DOHH2 (cell line): ENCODE data around the gene KCNK17.

Experiments used
- EZH2phosphoT487 ChIP-seq: fragments of 200-600 bp; sonication (generic); IDR thresholded peaks from 2 replicates; pipeline ENCODE4 v1.6.1; 2017; ENCODE audit warnings: borderline replicate concordance, mild to moderate bottlenecking, antibody characterized with exemption, low read length, moderate library complexity, mixed read lengths
- TF ChIP-seq, protein P1 (sequence below): fragments of 200-600 bp; sonication (generic); IDR thresholded peaks from one replicate; pipeline ENCODE4 v1.5.1; 2014; ENCODE audit warnings: antibody characterized with exemption, mild to moderate bottlenecking, low read depth, low read length; ENCODE audit not compliant: poor library complexity, severe bottlenecking

DNA sequence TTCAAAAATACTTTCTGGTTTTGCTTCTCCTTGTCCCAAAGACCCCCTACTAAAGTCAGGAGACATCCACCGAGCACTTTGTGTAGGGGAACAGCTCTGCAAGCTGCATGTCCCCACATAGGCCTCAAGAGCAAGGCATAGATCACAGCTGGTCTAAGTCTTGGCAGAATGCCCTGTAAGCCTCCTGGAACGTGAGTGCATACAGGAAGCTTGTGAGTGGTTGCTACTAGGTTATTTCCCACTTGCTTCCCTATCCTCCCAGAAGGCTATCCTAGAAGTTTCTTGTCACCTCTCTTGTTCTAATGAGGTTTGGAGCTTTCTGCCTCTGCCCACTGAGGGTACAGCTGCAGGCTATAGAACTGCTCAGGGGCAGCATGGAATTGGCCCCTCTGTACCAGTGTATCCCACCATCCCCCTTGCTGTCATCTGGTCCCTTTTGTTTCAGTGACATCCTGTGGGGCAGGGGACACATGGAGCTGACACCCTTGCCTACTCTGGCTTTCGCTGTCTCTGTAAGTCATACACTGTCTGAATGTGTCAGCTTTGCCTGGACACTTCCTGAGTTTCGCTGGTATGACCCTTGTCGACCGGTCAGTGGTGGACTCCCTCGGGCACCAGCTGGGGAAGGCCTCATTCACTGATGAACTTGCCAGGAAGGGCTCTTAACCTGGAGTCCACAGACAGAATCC lies 43.9 kb upstream of the KCNK17 start:
- TF ChIP-seq, protein P1, sequence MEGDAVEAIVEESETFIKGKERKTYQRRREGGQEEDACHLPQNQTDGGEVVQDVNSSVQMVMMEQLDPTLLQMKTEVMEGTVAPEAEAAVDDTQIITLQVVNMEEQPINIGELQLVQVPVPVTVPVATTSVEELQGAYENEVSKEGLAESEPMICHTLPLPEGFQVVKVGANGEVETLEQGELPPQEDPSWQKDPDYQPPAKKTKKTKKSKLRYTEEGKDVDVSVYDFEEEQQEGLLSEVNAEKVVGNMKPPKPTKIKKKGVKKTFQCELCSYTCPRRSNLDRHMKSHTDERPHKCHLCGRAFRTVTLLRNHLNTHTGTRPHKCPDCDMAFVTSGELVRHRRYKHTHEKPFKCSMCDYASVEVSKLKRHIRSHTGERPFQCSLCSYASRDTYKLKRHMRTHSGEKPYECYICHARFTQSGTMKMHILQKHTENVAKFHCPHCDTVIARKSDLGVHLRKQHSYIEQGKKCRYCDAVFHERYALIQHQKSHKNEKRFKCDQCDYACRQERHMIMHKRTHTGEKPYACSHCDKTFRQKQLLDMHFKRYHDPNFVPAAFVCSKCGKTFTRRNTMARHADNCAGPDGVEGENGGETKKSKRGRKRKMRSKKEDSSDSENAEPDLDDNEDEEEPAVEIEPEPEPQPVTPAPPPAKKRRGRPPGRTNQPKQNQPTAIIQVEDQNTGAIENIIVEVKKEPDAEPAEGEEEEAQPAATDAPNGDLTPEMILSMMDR: no peak
- no peak for TF ChIP-seq EZH2phosphoT487
